H1 (cell line): ENCODE results near the gene ATOH8. TPM values are rescaled to one million over a fixed set of nuclear protein-coding genes. Genes with fewer than 3 reads are reported as not detected.

Source experiments
- CEBPB ChIP-seq: IDR thresholded peaks from 2 replicates; pipeline ENCODE4 v1.6.1; 2012; ENCODE audit warnings: low read depth, low read length
- GABPA ChIP-seq: IDR thresholded peaks from 2 replicates; pipeline ENCODE4 v1.6.1; 2011; ENCODE audit warnings: mild to moderate bottlenecking, low read length, moderate library complexity, borderline replicate concordance; ENCODE audit not compliant: insufficient read depth
- JUND ChIP-seq: IDR thresholded peaks from 2 replicates; pipeline ENCODE4 v1.6.1; 2011; ENCODE audit warnings: mild to moderate bottlenecking, improper control_type of control experiment, low read length
- NANOG ChIP-seq: IDR thresholded peaks from 2 replicates; pipeline ENCODE4 v1.6.1; 2011; ENCODE audit warnings: low read length, low read depth, mild to moderate bottlenecking, inconsistent platforms; ENCODE audit not compliant: insufficient read depth, poor library complexity, severe bottlenecking
- PHF8 ChIP-seq: fragments of 200-600 bp; sonication (generic); conservative IDR thresholded peaks from 2 replicates; pipeline ENCODE4 v1.7.1; 2012; ENCODE audit warnings: low read depth, mild to moderate bottlenecking, inconsistent platforms, low read length, moderate library complexity
- RBBP5 ChIP-seq: IDR thresholded peaks from 2 replicates; pipeline ENCODE4 v1.7.1; 2012; ENCODE audit warnings: low read depth, mild to moderate bottlenecking, inconsistent platforms, low read length, moderate library complexity, borderline replicate concordance
- polyA plus RNA-seq, 7 experiments: library from polyadenylated mRNA; depleted of rRNA in 3 of 7; stranded (reverse) in 5 of 7; unstranded in 2 of 7; fragments of >200 nt in 5 of 7; fragments of 200-250 nt in 2 of 7; gene quantifications; 1 replicate in 5 of 7; 2 replicates in 1 of 7; 4 replicates in 1 of 7; pipeline versions ENCODE4 v1.2.1 to v1.2.3, GENCODE V29; 2011 to 2013; ENCODE audit warnings: missing spikeins in 2 of 7, mixed read lengths in 2 of 7
- total RNA-seq: library from RNA; stranded (reverse); fragmentation: NEBNext Ultra II Directional; extraction: Animal tissue kit (Norgen Biotek cat#: 25700); gene quantifications from 2 replicates; pipeline ENCODE4 v1.2.1, GENCODE V29; 2021

The ATOH8 gene
- total and polyA plus RNA-seq, 2 of the 8 experiments (the other 6 are each of a cell fraction or from before 2014, with no cell fraction given) = 0.50 to 0.53 TPM

DNA sequence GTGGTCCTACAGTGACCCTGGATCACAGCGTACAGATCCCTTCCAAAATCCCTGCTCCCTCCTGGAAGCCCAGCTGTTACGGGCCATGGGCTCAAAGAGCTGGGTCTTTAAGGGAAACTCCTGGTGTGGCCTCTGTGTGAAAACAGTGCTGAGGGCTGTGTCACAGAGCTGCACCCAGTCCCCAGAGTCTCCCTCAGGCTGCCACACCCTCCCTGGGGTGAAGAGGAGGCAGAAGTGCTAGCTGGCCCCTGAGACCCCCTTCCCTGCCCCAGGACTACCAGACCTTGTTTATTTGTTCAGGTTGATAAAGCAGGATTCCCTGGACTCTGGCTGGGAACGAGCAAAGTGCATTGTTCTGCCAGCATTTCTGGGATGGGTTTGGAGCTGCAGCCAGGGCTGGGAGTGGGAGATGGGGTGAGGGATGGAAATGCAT is 7.7 kb downstream of the ATOH8 start (continued):
- TF ChIP-seq NANOG = no peak
- TF ChIP-seq GABPA = no peak
- TF ChIP-seq PHF8 = no peak
- no peak for TF ChIP-seq RBBP5
- TF ChIP-seq CEBPB = no peak
- TF ChIP-seq JUND = no peak
